Loucy (cell line): ENCODE results near the gene CABLES1.

Experiments used
- H2AFZ ChIP-seq: fragments of 200-600 bp; sonication (generic); 2 replicates; pipeline ENCODE4 v1.6.0; 2016; ENCODE audit warnings: antibody characterized with exemption, mild to moderate bottlenecking, low read length, moderate library complexity
- H3F3A ChIP-seq: fragments of 200-600 bp; 2 replicates; pipeline ENCODE4 v1.6.0; 2016; ENCODE audit warnings: antibody characterized with exemption, low read depth, mild to moderate bottlenecking
- H3K27me3 ChIP-seq: fragments of 200-600 bp; sonication (generic); 2 replicates; pipeline ENCODE4 v1.6.1; 2014; ENCODE audit warnings: low read length, mild to moderate bottlenecking; ENCODE audit not compliant: insufficient read depth, poor library complexity, severe bottlenecking
- H3K36me3 ChIP-seq: fragments of 200-600 bp; sonication (generic); 2 replicates; pipeline ENCODE4 v1.6.1; 2016; ENCODE audit warnings: low read length; ENCODE audit not compliant: insufficient read depth
- H3K4me1 ChIP-seq: fragments of 200-600 bp; sonication (generic); 2 replicates; pipeline ENCODE4 v1.5.1; 2014; ENCODE audit warnings: low read length, mild to moderate bottlenecking; ENCODE audit not compliant: insufficient read depth, poor library complexity, severe bottlenecking
- H3K4me2 ChIP-seq: fragments of 200-600 bp; sonication (generic); 2 replicates; pipeline ENCODE4 v1.6.0; 2014; ENCODE audit warnings: antibody characterized with exemption, low read length, low read depth, mild to moderate bottlenecking; ENCODE audit not compliant: poor library complexity, severe bottlenecking
- H3K4me3 ChIP-seq: fragments of 200-600 bp; sonication (generic); 2 replicates; pipeline ENCODE4 v1.5.1; 2014; ENCODE audit warnings: low read length, mild to moderate bottlenecking, mixed read lengths; ENCODE audit not compliant: poor library complexity, severe bottlenecking
- H3K79me2 ChIP-seq: fragments of 200-600 bp; sonication (generic); 2 replicates; pipeline ENCODE4 v1.6.1; 2014; ENCODE audit warnings: low read length; ENCODE audit not compliant: insufficient read depth
- H3K9ac ChIP-seq: fragments of 200-600 bp; sonication (generic); 2 replicates; pipeline ENCODE4 v1.6.0; 2014; ENCODE audit warnings: mild to moderate bottlenecking, low read depth, low read length, moderate library complexity; ENCODE audit not compliant: poor library complexity, severe bottlenecking
- H3K9me2 ChIP-seq: fragments of 200-600 bp; sonication (generic); replicated peaks from 2 replicates; pipeline ENCODE4 v1.6.1; 2016; ENCODE audit warnings: low read depth, low read length, mixed read lengths
- H3K9me3 ChIP-seq: fragments of 200-600 bp; sonication (generic); 2 replicates; pipeline ENCODE4 v1.6.1; 2014; ENCODE audit warnings: mild to moderate bottlenecking, antibody characterized with exemption, low read length, low read depth; ENCODE audit not compliant: insufficient read depth
- H4K20me1 ChIP-seq: fragments of 200-600 bp; sonication (generic); 2 replicates; pipeline ENCODE4 v1.6.0; 2014; ENCODE audit warnings: antibody characterized with exemption, low read length, mild to moderate bottlenecking; ENCODE audit not compliant: insufficient read depth, poor library complexity, severe bottlenecking
- EZH2phosphoT487 ChIP-seq: fragments of 200-600 bp; IDR thresholded peaks from 2 replicates; pipeline ENCODE4 v1.6.1; 2018; ENCODE audit warnings: antibody characterized with exemption, mild to moderate bottlenecking, moderate library complexity, borderline replicate concordance
- TF ChIP-seq, protein P1 (sequence below): fragments of 200-600 bp; sonication (generic); conservative IDR thresholded peaks from 2 replicates; pipeline ENCODE4 v1.5.1; 2014; ENCODE audit warnings: mild to moderate bottlenecking, antibody characterized with exemption, low read length

The CABLES1 gene

DNA sequence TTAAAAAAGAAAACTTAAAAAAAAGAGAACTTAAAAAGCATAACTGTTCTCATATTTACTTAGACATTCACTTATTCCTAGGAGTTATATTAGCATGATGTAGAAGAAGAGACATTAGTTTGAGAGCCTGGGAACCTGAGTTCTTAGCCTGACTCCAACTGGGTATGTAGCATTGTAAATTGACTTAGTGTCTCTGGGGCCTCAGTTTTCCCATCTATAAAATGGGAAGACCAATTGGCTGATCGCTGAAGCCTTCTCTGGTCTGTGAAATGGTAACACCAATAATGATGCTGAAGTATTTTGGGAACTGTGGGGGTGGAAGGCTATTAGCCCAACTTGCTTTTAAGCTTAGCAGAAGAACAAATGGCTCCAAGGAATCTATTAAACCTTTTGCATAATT lies 55.9 kb downstream of the CABLES1 start:
- Histone ChIP-seq H2AFZ (no peak overlapping the region), H3K27me3 (no peaks in the 10 kb centered on the region), H3K9ac (no peak overlapping the region), H3K9me2 (no peaks in the 10 kb centered on the region), H3K36me3 (peaks cover 39% of the 10 kb centered on the region; the same call in 1 of the 2 replicates), H3K9me3 (no peaks in the 10 kb centered on the region), H3K79me2 (peaks cover 8% of the 10 kb centered on the region; the same call in 1 of the 2 replicates), H4K20me1 (peaks cover 5% of the 10 kb centered on the region), H3F3A (0 out of 2 replicates have a peak, but pooled peaks cover 7% of the 10 kb centered on the region), H3K4me3 (no peak overlapping the region), H3K4me1 (peaks cover 42% of the 10 kb centered on the region), H3K4me2 (peak overlapping the region; percentile 36)
- TF ChIP-seq EZH2phosphoT487 = no peak
- TF ChIP-seq, protein P1, sequence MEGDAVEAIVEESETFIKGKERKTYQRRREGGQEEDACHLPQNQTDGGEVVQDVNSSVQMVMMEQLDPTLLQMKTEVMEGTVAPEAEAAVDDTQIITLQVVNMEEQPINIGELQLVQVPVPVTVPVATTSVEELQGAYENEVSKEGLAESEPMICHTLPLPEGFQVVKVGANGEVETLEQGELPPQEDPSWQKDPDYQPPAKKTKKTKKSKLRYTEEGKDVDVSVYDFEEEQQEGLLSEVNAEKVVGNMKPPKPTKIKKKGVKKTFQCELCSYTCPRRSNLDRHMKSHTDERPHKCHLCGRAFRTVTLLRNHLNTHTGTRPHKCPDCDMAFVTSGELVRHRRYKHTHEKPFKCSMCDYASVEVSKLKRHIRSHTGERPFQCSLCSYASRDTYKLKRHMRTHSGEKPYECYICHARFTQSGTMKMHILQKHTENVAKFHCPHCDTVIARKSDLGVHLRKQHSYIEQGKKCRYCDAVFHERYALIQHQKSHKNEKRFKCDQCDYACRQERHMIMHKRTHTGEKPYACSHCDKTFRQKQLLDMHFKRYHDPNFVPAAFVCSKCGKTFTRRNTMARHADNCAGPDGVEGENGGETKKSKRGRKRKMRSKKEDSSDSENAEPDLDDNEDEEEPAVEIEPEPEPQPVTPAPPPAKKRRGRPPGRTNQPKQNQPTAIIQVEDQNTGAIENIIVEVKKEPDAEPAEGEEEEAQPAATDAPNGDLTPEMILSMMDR = no peak

DNA sequence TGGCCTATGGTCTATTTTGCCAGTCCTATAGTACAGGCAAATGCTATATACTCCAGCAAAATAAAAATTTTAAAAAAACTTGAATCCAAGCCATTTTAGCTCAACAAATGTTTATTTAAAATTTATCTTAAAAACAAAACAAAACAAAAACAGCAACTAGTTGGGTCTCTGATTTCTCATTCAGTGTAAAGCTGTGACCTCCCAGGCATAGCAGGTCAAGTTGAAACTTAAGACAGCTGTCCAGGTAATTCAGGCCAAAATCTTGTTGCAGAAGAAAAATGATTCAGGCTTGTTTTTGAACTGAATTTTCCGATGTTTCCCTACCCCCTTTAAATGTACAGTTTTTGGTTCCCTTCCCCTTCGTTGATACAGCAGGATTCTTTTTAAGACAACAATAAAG lies 58.5 kb downstream of the CABLES1 start:
- peaks cover 37% of the 10 kb centered on the region for H3K4me1 ChIP-seq
- no peaks in the 10 kb centered on the region for H3K27me3 ChIP-seq
- peaks cover 5% of the 10 kb centered on the region for H4K20me1 ChIP-seq
- H3K36me3 ChIP-seq = peaks cover 60% of the 10 kb centered on the region; the same call in 1 of the 2 replicates
- H3K4me3 ChIP-seq = no peak overlapping the region
- H2AFZ ChIP-seq = no peak overlapping the region
- H3F3A ChIP-seq = 0 out of 2 replicates have a peak, but pooled peaks cover 7% of the 10 kb centered on the region
- TF ChIP-seq, protein P1 = no peak
- TF ChIP-seq EZH2phosphoT487 = no peak
- no peaks in the 10 kb centered on the region for H3K9me2 ChIP-seq
- no peaks in the 10 kb centered on the region for H3K79me2 ChIP-seq
- no peaks in the 10 kb centered on the region for H3K9me3 ChIP-seq
- H3K4me2 ChIP-seq = no peak overlapping the region
- no peak overlapping the region for H3K9ac ChIP-seq

DNA sequence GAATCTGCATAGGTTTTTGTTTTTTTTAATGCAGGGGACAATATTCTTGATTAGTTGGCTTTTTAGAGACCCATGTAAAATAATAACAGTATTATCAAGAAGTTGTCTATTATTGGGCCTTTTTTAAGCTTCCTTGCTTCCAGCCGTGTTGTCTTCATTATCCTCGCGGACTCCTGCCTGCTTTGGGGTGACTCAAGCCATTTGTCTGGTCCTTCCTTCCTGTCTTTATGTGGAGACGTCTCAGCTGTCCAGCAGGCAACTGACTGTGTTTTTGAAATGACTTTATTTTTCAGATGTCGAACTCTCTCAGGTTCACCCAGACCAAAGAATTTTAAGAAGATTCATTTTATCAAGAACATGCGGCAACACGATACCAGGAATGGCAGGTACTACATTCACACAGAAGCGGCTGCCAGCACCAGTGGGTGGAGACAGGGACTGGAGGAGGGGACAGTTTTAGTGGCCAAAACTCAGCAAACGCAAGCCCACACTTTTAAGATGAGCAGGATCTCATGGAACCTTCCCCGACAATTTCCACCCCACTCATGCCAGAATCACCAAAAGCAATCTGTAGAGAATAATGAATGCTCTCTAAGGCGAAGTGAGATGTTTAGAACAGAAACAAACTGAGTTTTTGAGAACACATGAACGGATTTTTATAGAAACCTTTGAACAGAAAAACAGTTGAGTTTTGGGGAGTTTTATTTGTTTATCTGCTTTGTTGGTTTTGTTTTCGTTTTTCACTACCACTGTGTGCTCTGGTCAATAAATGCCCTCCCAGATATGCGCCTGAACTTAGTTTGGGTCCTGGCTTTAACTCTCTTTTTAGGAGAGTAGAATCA lies 59.1 kb downstream of the CABLES1 start:
- no peak for TF ChIP-seq EZH2phosphoT487
- TF ChIP-seq, protein P1 = no peak
- no peak overlapping the region for H2AFZ ChIP-seq
- H3K9me2 ChIP-seq = no peaks in the 10 kb centered on the region
- H3K4me2 ChIP-seq = no peak overlapping the region
- H3K9ac ChIP-seq = no peak overlapping the region
- H3K27me3 ChIP-seq = no peaks in the 10 kb centered on the region
- peaks cover 37% of the 10 kb centered on the region for H3K4me1 ChIP-seq
- H3K4me3 ChIP-seq = no peak overlapping the region
- no peaks in the 10 kb centered on the region for H3K9me3 ChIP-seq
- H3K36me3 ChIP-seq = peaks cover 59% of the 10 kb centered on the region; the same call in 1 of the 2 replicates
- no peaks in the 10 kb centered on the region for H3K79me2 ChIP-seq
- H3F3A ChIP-seq = 0 out of 2 replicates have a peak, but pooled peaks cover 7% of the 10 kb centered on the region
- H4K20me1 ChIP-seq = peaks cover 5% of the 10 kb centered on the region
